Breast epithelium (tissue), 3 donors: ENCODE measurements around the gene CTDSPL.

Experiments
- CTCF ChIP-seq, 3 donors: fragments of 450-650 bp; IDR thresholded peaks; one replicate each; pipeline ENCODE4 v1.5.1; 2016 to 2017; ENCODE audit warnings: antibody characterized with exemption in 3 of 3, mild to moderate bottlenecking in 3 of 3, moderate library complexity in 3 of 3
- POLR2A ChIP-seq: fragments of 450-650 bp; IDR thresholded peaks from one replicate; pipeline ENCODE4 v1.6.1; 2016; ENCODE audit warnings: antibody characterized with exemption, mild to moderate bottlenecking, moderate library complexity
- POLR2AphosphoS5 ChIP-seq, 3 donors: sonication (generic); formaldehyde crosslinking; IDR thresholded peaks; one replicate each; pipeline ENCODE4 v1.6.1; 2017; ENCODE audit warnings: antibody characterized with exemption in 3 of 3

- TF ChIP-seq CTCF (IDR thresholded peaks at IDR 0.05) (no peak), POLR2A (no peak), POLR2AphosphoS5 (IDR thresholded peaks at IDR 0.05) (no peak)
Measured at GRCh38 chr3:37923569-37924040, 61.9 kb downstream of the CTDSPL start.
